Memory B cell (primary cell): ENCODE data around the gene TSR1.

Source experiments
- ATAC-seq: fragments of 150-1000 bp; cut with Tn5 transposase; 2 replicates; pipeline ENCODE4 v1.10.0; 2021; ENCODE audit warnings: low read depth, mild to moderate bottlenecking, moderate library complexity
- DNase-seq, 2 donors: peaks; one replicate each; pipeline ENCODE4 v3.0.0; 2022; ENCODE audit warnings: low spot score in 2 of 2
- H3K27ac Mint-ChIP-seq: one replicate; pipeline ENCODE4 v1.8.0; 2022; ENCODE audit warnings: mild to moderate bottlenecking, moderate library complexity, mixed read lengths
- H3K27me3 Mint-ChIP-seq: one replicate; pipeline ENCODE4 v1.8.0; 2022; ENCODE audit warnings: mixed read lengths
- H3K36me3 Mint-ChIP-seq: one replicate; pipeline ENCODE4 v1.8.0; 2022; ENCODE audit warnings: mild to moderate bottlenecking, mixed read lengths
- H3K4me1 Mint-ChIP-seq: one replicate; pipeline ENCODE4 v1.8.0; 2022; ENCODE audit warnings: mixed read lengths
- H3K4me3 Mint-ChIP-seq: one replicate; pipeline ENCODE4 v1.8.0; 2022; ENCODE audit warnings: mild to moderate bottlenecking, moderate library complexity, mixed read lengths
- H3K9me3 Mint-ChIP-seq: one replicate; pipeline ENCODE4 v1.8.0; 2022; ENCODE audit warnings: mixed read lengths

The TSR1 gene

DNA sequence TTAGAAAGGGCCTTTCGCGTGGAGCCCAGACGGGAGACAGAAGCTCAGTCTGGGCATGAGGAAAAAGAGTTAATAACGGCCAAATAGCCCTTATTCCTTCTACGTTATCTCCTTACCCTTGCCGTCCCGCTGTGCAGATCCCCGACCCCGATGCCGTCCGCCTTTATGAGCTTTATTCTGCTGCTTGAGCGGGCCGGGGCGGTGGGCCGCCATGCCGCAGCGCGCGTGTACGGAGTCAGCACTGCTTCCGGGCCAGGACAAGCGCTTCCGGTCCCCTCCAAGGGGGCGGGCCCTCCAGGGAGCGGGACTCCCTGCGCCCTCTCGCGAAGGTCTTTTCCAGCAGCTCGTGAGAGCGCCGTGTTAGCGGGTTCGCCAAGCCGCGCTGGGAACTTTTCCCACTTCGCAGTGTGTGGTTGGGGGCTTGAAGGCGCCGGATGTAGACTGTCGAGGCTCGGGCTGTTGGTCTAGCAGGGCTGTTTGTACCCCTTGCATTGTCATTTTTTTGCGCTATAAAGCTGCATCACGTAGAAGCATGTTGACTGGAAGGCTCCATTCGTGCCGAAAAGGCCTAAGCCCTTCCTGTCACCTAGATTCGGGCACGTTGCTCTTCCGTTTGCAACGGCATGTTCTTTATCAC lies at the start of gene TSR1:
Gene TSR1, minus strand, starts transcription at position 243 of the 637 bp plus-strand sequence. Its CDS starts 30 bp downstream, at position 213.
- peak; percentile 81 for ATAC-seq
- Mint-ChIP-seq H3K36me3 (peaks cover 5% of the 10 kb centered on the region), H3K4me3 (peak within 1 kb of the TSS; percentile 100), H3K4me1 (peaks cover 19% of the 10 kb centered on the region), H3K27ac (peak within 1 kb of the TSS; percentile 97), H3K27me3 (no peaks in the 10 kb centered on the region), H3K9me3 (no peaks in the 10 kb centered on the region)
- peak; percentile 76 to 78 for DNase-seq

DNA sequence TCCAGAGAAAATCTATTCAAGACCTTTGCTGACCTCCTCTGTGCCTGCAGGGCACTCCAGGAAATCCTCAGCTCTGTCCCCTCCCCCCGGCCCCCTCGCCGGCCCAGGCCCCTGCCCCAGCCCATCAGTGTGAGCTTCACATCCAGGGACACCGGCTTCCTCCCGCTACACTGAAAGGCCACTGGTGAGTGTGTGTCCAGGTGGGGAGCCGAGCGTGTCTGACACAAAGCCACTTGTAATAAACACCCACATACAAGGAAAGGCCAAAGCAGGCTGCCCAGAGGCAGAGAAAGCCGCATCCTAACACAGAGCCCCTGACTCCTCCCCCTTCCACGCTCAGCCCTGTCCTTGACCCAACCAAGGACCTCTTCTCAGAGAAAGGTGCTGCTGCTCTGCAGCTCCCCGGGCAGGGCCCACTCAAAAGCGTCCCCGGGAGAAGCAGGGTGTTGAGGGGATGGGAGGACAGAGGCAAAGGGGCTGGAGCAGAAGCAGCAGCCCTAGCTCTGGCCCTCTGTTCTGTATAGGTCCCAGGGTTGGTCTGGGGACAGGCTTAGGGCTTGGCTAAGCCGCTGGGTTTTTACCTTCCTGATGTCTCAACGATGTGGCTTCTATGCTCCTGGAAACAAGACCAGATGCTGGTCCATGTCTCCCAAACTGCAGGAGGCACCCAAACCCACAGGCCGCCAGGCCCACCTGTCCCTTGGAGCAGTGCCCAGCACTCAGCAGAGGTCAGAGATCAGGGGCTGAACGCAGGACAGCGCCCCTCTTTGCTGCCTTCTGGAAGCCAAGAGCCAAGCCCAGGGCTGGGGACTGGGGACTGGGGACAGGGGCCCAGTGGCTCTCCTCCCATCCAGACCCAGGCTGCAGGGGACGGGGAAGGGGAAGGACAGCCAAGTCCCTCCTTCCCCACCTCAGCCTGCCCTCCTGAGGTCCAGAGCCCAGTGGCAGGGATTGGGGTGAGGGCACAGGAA lies 49.3 kb upstream of the TSR1 start:
- H3K4me3 Mint-ChIP-seq, result no peak overlapping the region
- ATAC-seq (no peak), DNase-seq (no peak)
- peaks cover 14% of the 10 kb centered on the region for H3K36me3 Mint-ChIP-seq
- no peak overlapping the region for H3K27ac Mint-ChIP-seq
- H3K27me3 Mint-ChIP-seq, result no peaks in the 10 kb centered on the region
- peaks cover 8% of the 10 kb centered on the region for H3K4me1 Mint-ChIP-seq
- no peaks in the 10 kb centered on the region for H3K9me3 Mint-ChIP-seq

DNA sequence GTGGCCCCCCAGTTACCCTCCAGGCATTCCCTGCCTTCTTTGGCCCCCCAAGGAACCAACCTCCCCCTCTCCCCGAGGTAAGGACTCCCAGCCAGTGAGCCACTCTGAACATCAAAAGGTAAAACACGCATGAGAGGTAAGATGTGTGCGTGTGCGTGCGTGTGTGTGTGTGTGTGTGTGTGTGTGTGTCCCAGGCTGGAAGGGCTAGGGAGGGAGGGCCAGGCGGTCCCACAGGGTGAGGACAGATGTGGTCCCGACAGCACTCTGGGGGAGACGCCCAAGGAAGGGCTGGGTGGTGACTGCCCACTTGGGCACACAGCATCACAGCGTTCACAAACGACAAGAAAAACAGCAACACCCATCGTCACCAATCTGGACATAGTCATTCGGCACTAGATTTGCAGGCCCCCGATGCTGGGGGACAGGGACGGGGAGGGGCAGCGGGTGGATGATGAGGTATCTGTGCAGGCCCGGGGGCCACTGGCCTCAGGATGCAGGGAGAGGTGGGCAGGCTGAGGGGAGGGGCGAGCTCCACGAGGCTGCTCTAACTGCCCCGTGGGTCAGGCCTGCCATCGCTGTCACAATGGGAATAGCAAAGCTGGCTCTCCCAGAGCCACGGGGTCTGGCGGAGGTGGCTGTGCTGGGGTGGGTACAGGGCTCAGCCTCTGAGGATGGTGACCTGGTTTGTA lies 48.3 kb upstream of the TSR1 start:
- H3K4me3 Mint-ChIP-seq, result no peak overlapping the region
- H3K27ac Mint-ChIP-seq, result peak overlapping the region; percentile 77
- ATAC-seq (no peak), DNase-seq (no peak)
- H3K36me3 Mint-ChIP-seq, result peaks cover 14% of the 10 kb centered on the region
- no peaks in the 10 kb centered on the region for H3K9me3 Mint-ChIP-seq
- H3K4me1 Mint-ChIP-seq, result peaks cover 6% of the 10 kb centered on the region
- no peaks in the 10 kb centered on the region for H3K27me3 Mint-ChIP-seq

DNA sequence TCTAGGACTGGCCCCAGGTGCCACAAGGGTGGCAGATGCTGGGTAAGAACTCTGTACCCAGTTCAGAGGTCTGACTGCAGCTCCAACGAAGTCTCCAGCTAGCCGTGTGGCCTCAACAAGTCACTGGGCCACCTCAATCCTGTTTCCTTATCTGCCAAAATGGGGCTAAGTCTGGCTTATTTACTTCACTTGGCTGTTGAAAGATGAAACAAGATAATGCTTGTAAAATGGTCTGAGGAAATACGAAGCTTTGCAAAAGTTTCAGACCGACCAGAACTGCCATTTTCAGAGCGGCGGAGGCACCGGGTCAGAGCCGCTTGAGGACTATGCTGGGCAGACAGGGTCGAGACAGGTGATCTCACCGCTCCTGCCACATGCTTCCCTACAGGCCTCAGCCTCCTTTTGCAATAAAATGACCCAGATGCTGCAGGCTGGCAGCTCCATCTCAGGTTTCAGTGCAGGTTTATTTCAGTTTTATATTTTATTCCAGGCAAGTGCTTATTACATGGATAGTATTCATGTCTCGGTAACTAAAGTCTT lies 47.4 kb upstream of the TSR1 start:
- Mint-ChIP-seq H3K4me3 (no peak overlapping the region), H3K9me3 (no peaks in the 10 kb centered on the region), H3K27ac (peak overlapping the region; percentile 77), H3K36me3 (peaks cover 11% of the 10 kb centered on the region), H3K4me1 (peaks cover 5% of the 10 kb centered on the region), H3K27me3 (no peaks in the 10 kb centered on the region)
- DNase-seq (no peak), ATAC-seq (no peak)

DNA sequence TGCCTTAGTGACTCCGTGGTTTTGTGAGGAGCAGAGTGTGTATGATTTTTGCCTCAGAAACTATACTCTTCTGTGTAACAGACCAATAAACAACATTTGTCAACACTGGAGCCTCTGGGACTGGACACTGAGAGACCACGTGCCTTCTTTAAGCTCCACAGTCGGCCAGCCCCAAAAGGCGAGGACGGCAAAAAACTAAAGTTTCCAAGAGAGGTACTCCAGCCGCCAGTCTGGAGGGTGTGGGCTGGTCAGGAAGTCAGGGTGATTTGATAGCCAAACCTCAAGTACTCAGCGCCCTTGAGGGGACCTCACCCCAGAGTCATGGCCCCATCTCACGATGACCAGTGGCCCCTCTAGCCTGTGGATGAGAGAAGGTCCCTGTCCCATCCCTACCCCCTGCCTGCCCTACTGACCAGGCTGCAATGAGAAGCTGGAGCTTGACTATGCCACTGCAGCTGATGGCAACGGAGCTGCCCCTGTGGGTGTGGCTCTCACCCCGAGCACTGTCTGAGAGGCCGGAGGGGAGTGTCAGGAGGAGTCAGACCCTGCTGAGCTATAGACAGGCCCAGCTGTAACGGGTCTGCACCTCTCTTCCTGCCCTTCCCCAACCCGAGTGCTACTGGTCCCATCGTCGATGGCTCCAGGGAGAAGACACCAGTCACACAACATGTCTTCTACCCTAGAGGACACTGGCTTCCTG lies 44.8 kb upstream of the TSR1 start:
- no peaks in the 10 kb centered on the region for H3K27me3 Mint-ChIP-seq
- H3K4me3 Mint-ChIP-seq, result no peak overlapping the region
- no peaks in the 10 kb centered on the region for H3K9me3 Mint-ChIP-seq
- no peak overlapping the region for H3K27ac Mint-ChIP-seq
- no peak for DNase-seq
- H3K4me1 Mint-ChIP-seq, result no peaks in the 10 kb centered on the region
- ATAC-seq, result no peak
- H3K36me3 Mint-ChIP-seq, result peaks cover 7% of the 10 kb centered on the region

DNA sequence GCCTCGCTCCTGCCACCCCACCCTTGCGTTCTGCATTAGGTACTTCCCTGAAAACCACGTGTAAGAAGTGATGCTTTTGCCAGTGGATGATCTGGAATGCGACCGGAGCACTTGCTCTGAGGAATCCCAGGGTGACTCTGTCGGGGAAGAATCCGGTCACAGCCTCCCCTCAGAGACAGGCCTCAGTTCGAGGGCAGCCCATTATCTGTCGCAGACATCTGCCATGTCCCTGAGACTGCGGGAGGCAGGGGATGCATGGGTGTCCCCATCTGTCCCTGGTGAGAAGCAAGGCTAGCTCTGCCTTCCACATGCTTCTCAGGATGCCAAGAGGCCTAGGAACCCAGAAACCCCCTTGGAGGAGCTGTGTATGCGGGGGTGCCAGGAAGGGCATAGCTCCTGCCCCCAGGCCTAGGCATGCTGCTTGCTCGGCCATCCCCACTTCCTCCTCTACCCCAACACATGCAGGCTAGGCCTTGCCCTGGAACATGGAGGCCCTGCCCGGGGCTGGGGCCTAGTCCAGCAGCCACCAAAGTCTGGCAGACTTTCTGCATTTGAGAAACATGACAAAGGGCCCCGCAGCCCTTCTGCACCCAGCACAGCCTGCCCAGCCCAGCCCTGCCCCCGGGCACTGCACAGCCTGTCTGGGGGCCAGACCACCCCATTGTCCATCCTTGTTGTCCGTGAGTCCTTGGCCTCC lies 44.1 kb upstream of the TSR1 start:
- no peaks in the 10 kb centered on the region for H3K4me1 Mint-ChIP-seq
- no peak overlapping the region for H3K27ac Mint-ChIP-seq
- ATAC-seq (no peak), DNase-seq (no peak)
- no peak overlapping the region for H3K4me3 Mint-ChIP-seq
- H3K36me3 Mint-ChIP-seq, result peaks cover 7% of the 10 kb centered on the region
- no peaks in the 10 kb centered on the region for H3K27me3 Mint-ChIP-seq
- no peaks in the 10 kb centered on the region for H3K9me3 Mint-ChIP-seq

DNA sequence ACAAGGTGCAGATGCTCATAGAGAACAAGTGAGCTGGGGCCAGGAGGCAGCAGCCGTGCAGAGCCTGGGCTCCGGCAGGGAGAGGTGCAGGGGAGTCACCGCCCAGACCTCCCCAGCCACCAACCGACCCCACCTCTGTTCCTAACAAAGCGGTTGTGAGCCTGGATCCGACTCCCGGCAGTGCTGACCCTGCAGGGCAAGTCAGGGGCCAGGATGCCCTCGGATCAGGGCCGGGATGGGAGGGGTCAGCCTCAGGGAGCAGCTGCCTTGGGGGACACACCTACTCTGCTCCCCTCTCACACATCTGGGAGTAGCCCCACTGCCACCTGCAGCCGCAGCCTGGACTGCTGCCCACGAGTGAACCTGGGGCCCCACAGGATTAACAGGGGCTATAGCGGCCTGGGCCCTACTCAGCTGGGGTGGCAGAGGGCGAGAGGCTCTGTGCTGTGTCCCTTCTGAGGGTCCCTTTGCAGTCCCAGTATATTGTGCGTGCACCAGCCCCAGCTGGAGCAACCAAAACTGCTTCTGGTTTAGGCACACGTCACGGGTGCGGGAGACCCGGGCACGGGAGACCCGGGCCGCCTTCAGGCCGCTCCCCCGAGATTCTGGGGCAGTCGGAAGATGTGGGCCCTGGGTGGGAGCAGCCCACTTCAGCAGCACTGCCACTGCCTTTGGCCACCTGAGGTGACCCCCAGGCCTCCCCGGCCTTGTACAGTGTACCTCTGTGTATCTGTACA lies 43.4 kb upstream of the TSR1 start:
- no peaks in the 10 kb centered on the region for H3K4me1 Mint-ChIP-seq
- ATAC-seq (no peak), DNase-seq (no peak)
- H3K36me3 Mint-ChIP-seq, result peaks cover 9% of the 10 kb centered on the region
- H3K9me3 Mint-ChIP-seq, result no peaks in the 10 kb centered on the region
- no peak overlapping the region for H3K4me3 Mint-ChIP-seq
- H3K27me3 Mint-ChIP-seq, result no peaks in the 10 kb centered on the region
- no peak overlapping the region for H3K27ac Mint-ChIP-seq

DNA sequence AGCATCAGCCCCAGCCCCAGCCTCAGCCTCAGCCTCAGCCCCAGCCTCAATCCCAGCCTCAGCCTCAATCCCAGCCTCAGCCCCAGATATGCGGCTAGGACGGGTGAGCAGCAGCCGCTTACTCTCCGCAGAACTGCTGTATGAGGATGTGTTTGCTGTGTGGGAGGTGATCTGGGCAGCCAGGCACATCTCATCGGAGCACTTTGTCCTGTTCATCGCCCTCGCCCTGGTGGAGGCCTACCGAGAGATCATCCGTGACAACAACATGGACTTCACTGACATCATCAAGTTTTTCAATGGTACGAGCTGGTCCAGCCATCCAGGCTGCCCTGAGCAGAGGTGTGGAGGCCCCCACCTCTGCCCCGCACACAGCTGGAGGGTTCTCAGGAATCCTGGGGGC lies 42.6 kb upstream of the TSR1 start:
- DNase-seq, result no peak
- Mint-ChIP-seq H3K4me1 (no peaks in the 10 kb centered on the region), H3K27me3 (no peaks in the 10 kb centered on the region), H3K4me3 (no peak overlapping the region), H3K36me3 (peaks cover 8% of the 10 kb centered on the region), H3K27ac (no peak overlapping the region), H3K9me3 (no peaks in the 10 kb centered on the region)
- ATAC-seq, result no peak

DNA sequence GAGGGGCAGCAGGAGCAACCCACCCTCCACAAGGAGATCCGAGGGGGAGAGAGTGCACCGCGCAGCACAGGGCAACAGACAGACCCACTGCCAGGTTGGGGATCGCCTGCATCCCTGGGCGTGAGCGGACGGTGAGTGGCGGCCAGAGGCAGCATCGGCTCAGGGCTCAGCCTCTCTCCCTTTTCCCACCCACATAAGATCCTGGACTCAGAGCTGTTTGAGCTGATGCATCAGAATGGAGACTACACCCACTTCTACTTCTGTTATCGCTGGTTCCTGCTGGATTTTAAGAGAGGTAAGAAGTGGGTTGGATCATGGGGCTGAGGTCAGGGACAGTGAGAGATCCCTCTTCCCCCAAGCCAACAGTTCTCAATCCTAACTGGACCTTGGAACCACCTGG lies 41.4 kb upstream of the TSR1 start:
- ATAC-seq, result no peak
- Mint-ChIP-seq H3K4me3 (no peak overlapping the region), H3K27ac (no peak overlapping the region), H3K27me3 (no peaks in the 10 kb centered on the region), H3K36me3 (peaks cover 8% of the 10 kb centered on the region), H3K4me1 (no peaks in the 10 kb centered on the region), H3K9me3 (no peaks in the 10 kb centered on the region)
- no peak for DNase-seq

DNA sequence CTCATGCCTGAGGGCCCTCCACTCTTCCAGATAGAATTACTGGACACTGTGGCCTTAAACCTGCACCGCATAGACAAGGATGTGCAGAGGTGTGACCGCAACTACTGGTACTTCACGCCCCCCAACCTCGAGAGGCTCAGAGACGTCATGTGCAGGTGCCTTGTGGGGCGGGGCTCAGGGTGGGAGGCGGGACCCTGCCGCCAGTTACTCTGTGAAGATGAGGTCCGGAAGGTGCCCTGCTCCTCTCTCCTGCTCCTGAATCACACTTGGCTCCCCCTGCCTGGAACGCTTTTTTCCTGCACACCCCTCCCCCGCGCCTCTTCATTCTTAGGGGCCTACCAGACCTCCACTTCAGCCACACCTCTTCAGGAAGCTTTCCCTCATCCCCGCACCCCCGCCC lies 39.9 kb upstream of the TSR1 start:
- H3K27me3 Mint-ChIP-seq, result no peaks in the 10 kb centered on the region
- H3K27ac Mint-ChIP-seq, result no peak overlapping the region
- DNase-seq (no peak), ATAC-seq (no peak)
- H3K4me1 Mint-ChIP-seq, result no peaks in the 10 kb centered on the region
- H3K4me3 Mint-ChIP-seq, result no peak overlapping the region
- H3K36me3 Mint-ChIP-seq, result peaks cover 11% of the 10 kb centered on the region
- no peaks in the 10 kb centered on the region for H3K9me3 Mint-ChIP-seq

DNA sequence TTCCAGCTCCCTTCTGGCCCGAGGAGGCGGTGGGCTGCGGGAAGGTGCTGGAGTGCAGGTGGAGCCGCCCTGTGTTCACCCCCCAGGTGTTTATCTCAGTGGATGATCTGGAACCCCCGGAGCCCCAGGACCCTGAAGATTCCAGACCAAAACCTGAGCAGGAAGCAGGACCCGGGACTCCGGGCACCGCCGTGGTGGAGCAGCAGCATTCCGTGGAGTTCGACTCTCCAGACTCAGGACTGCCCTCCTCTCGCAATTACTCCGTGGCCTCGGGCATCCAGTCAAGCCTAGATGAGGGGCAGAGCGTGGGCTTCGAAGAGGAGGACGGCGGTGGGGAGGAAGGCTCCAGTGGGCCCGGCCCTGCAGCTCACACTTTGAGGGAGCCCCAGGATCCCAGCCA lies 39.1 kb upstream of the TSR1 start:
- Mint-ChIP-seq H3K27me3 (no peaks in the 10 kb centered on the region), H3K36me3 (peaks cover 9% of the 10 kb centered on the region), H3K4me3 (no peak overlapping the region), H3K4me1 (no peaks in the 10 kb centered on the region), H3K27ac (no peak overlapping the region), H3K9me3 (no peaks in the 10 kb centered on the region)
- ATAC-seq, result no peak
- DNase-seq, result no peak

DNA sequence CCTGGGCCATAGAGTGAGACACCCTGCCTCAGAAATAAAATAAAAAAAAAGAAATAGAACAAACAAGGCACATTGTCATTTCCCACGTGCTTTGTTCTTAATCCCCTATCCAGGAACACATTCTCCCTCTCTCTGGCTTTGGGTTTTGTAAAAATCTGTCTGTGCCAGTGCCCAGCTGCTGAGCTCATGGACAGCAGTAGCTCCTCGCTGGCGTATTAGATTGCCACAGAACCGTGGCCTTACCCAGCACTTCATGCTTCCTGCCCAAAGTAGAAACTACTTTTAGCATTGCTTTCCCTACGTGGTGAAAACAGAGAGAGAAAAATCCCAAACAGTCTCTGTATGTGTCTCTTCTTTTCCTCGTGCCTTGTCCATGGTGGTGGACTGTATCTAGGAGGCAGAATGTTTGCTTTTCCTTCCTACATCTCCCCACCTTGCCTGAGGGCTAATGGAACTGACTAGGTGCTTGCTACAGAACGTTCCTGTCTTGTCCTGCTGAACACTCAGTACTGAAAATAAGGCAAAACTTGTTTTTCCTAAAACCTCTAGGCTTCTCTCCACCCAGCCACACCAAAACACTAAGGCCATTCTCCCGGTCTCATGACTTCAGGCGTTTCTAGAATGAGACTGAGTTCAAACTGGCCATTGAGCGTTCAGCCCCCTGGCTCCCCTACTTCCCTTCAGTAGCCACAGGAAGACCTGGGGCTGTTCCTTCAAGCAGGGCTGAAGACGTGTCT lies 38.5 kb upstream of the TSR1 start:
- Mint-ChIP-seq H3K4me1 (no peaks in the 10 kb centered on the region), H3K27ac (peak overlapping the region; percentile 53)

More for the DNA sequence above, 38.5 kb upstream of the TSR1 start:
- DNase-seq (no peak), ATAC-seq (no peak)
- no peaks in the 10 kb centered on the region for H3K27me3 Mint-ChIP-seq
- peaks cover 11% of the 10 kb centered on the region for H3K36me3 Mint-ChIP-seq
- H3K4me3 Mint-ChIP-seq, result no peak overlapping the region
- H3K9me3 Mint-ChIP-seq, result no peaks in the 10 kb centered on the region
